ENCODE measurements around the gene ACSS3. TPM values are rescaled to one million over a fixed set of nuclear protein-coding genes. Genes with fewer than 3 reads are reported as not detected.

The ACSS3 gene
- total and polyA plus RNA-seq, 5 donors from 2014 or later = not detected

- no peak overlapping the region for H3K4me3 ChIP-seq (ENCODE audit: low read depth, low read length)
- peaks cover 0 to 38% (median 8%) of the 10 kb centered on the region in 7 donors for H3K9me3 Mint-ChIP-seq
- no peaks in the 10 kb centered on the region for H3K27me3 Mint-ChIP-seq
- H3K36me3 Mint-ChIP-seq = no peaks in the 10 kb centered on the region
- ATAC-seq (ENCODE audit: low read depth in 2 of 2) (no peak), DNase-seq (no peak)
- H3K36me3 ChIP-seq (ENCODE audit: control insufficient read depth, insufficient read depth, low read length) = no peaks in the 10 kb centered on the region
- no peaks in the 10 kb centered on the region for H3K27me3 ChIP-seq (ENCODE audit: control insufficient read depth, insufficient read depth, low read length)
- no peak overlapping the region for H3K4me3 Mint-ChIP-seq
- no peaks in the 10 kb centered on the region for H3K9me3 ChIP-seq (ENCODE audit: control insufficient read depth in 2 of 2, low read length in 2 of 2)
- no peaks in the 10 kb centered on the region for H3K4me1 ChIP-seq (ENCODE audit: control insufficient read depth, insufficient read depth, low read length, poor library complexity, severe bottlenecking)
- H3K27ac Mint-ChIP-seq = no peak overlapping the region
- no peaks in the 10 kb centered on the region for H3K4me1 Mint-ChIP-seq
- H3K27ac ChIP-seq (ENCODE audit: insufficient read depth, low read length, poor library complexity, severe bottlenecking) = no peak overlapping the region
Measured at GRCh38 chr12:81078469-81079196, 754 bp downstream of the ACSS3 start.

GRCh38 chr12:81079280-81080076 lies 1.6 kb downstream of the ACSS3 start:
- Histone ChIP-seq H3K27me3 (ENCODE audit: control insufficient read depth, insufficient read depth, low read length) (no peaks in the 10 kb centered on the region), H3K36me3 (ENCODE audit: control insufficient read depth, insufficient read depth, low read length) (no peaks in the 10 kb centered on the region), H3K9me3 (ENCODE audit: control insufficient read depth in 2 of 2, low read length in 2 of 2) (no peaks in the 10 kb centered on the region), H3K4me3 (ENCODE audit: low read depth, low read length) (no peak overlapping the region), H3K27ac (ENCODE audit: insufficient read depth, low read length, poor library complexity, severe bottlenecking) (no peak overlapping the region), H3K4me1 (ENCODE audit: control insufficient read depth, insufficient read depth, low read length, poor library complexity, severe bottlenecking) (no peaks in the 10 kb centered on the region)
- DNase-seq (no peak), ATAC-seq (ENCODE audit: low read depth in 2 of 2) (no peak)
- H3K27ac Mint-ChIP-seq = no peak overlapping the region
- no peaks in the 10 kb centered on the region for H3K36me3 Mint-ChIP-seq
- no peaks in the 10 kb centered on the region for H3K27me3 Mint-ChIP-seq
- H3K4me1 Mint-ChIP-seq = no peaks in the 10 kb centered on the region
- no peak overlapping the region for H3K4me3 Mint-ChIP-seq
- peaks cover 3 to 41% (median 9%) of the 10 kb centered on the region in 7 donors for H3K9me3 Mint-ChIP-seq

GRCh38 chr12:81080431-81080983 lies 2.6 kb downstream of the ACSS3 start:
- no peaks in the 10 kb centered on the region for H3K4me1 Mint-ChIP-seq
- H3K9me3 Mint-ChIP-seq = peaks cover 3 to 35% (median 9%) of the 10 kb centered on the region in 7 donors
- DNase-seq (no peak), ATAC-seq (ENCODE audit: low read depth in 2 of 2) (no peak)
- Histone ChIP-seq H3K36me3 (ENCODE audit: control insufficient read depth, insufficient read depth, low read length) (no peaks in the 10 kb centered on the region), H3K9me3 (ENCODE audit: control insufficient read depth in 2 of 2, low read length in 2 of 2) (no peaks in the 10 kb centered on the region), H3K27ac (ENCODE audit: insufficient read depth, low read length, poor library complexity, severe bottlenecking) (no peak overlapping the region), H3K4me1 (ENCODE audit: control insufficient read depth, insufficient read depth, low read length, poor library complexity, severe bottlenecking) (no peaks in the 10 kb centered on the region), H3K27me3 (ENCODE audit: control insufficient read depth, insufficient read depth, low read length) (no peaks in the 10 kb centered on the region), H3K4me3 (ENCODE audit: low read depth, low read length) (no peak overlapping the region)
- no peaks in the 10 kb centered on the region for H3K27me3 Mint-ChIP-seq
- no peak overlapping the region for H3K4me3 Mint-ChIP-seq
- H3K27ac Mint-ChIP-seq = no peak overlapping the region
- H3K36me3 Mint-ChIP-seq = no peaks in the 10 kb centered on the region

- Histone ChIP-seq H3K27ac (ENCODE audit: insufficient read depth, low read length, poor library complexity, severe bottlenecking) (no peak overlapping the region), H3K4me1 (ENCODE audit: control insufficient read depth, insufficient read depth, low read length, poor library complexity, severe bottlenecking) (no peaks in the 10 kb centered on the region), H3K36me3 (ENCODE audit: control insufficient read depth, insufficient read depth, low read length) (no peaks in the 10 kb centered on the region), H3K27me3 (ENCODE audit: control insufficient read depth, insufficient read depth, low read length) (no peaks in the 10 kb centered on the region), H3K9me3 (ENCODE audit: control insufficient read depth in 2 of 2, low read length in 2 of 2) (no peaks in the 10 kb centered on the region), H3K4me3 (ENCODE audit: low read depth, low read length) (no peak overlapping the region)
- Mint-ChIP-seq H3K4me3 (no peak overlapping the region), H3K36me3 (no peaks in the 10 kb centered on the region), H3K27me3 (no peaks in the 10 kb centered on the region), H3K4me1 (no peaks in the 10 kb centered on the region), H3K27ac (no peak overlapping the region), H3K9me3 (peaks cover 3 to 30% (median 7%) of the 10 kb centered on the region in 7 donors)
- ATAC-seq (ENCODE audit: low read depth in 2 of 2) (no peak), DNase-seq (no peak)
Measured at GRCh38 chr12:81081726-81082125, 3.8 kb downstream of the ACSS3 start.

GRCh38 chr12:81083018-81083417 lies 5.1 kb downstream of the ACSS3 start:
- Histone ChIP-seq H3K36me3 (ENCODE audit: control insufficient read depth, insufficient read depth, low read length) (no peaks in the 10 kb centered on the region), H3K4me3 (ENCODE audit: low read depth, low read length) (no peak overlapping the region), H3K27ac (ENCODE audit: insufficient read depth, low read length, poor library complexity, severe bottlenecking) (no peak overlapping the region), H3K27me3 (ENCODE audit: control insufficient read depth, insufficient read depth, low read length) (no peaks in the 10 kb centered on the region), H3K4me1 (ENCODE audit: control insufficient read depth, insufficient read depth, low read length, poor library complexity, severe bottlenecking) (no peaks in the 10 kb centered on the region), H3K9me3 (ENCODE audit: control insufficient read depth in 2 of 2, low read length in 2 of 2) (no peaks in the 10 kb centered on the region)
- ATAC-seq (ENCODE audit: low read depth in 2 of 2) (no peak), DNase-seq (no peak)
- Mint-ChIP-seq H3K4me3 (no peak overlapping the region), H3K9me3 (peaks cover 3 to 26% (median 5%) of the 10 kb centered on the region in 7 donors), H3K4me1 (no peaks in the 10 kb centered on the region), H3K27me3 (no peaks in the 10 kb centered on the region), H3K27ac (no peak overlapping the region), H3K36me3 (no peaks in the 10 kb centered on the region)

- Histone ChIP-seq H3K4me1 (ENCODE audit: control insufficient read depth, insufficient read depth, low read length, poor library complexity, severe bottlenecking) (no peaks in the 10 kb centered on the region), H3K4me3 (ENCODE audit: low read depth, low read length) (no peak overlapping the region), H3K36me3 (ENCODE audit: control insufficient read depth, insufficient read depth, low read length) (no peaks in the 10 kb centered on the region), H3K27ac (ENCODE audit: insufficient read depth, low read length, poor library complexity, severe bottlenecking) (no peak overlapping the region), H3K9me3 (ENCODE audit: control insufficient read depth in 2 of 2, low read length in 2 of 2) (no peaks in the 10 kb centered on the region), H3K27me3 (ENCODE audit: control insufficient read depth, insufficient read depth, low read length) (no peaks in the 10 kb centered on the region)
- Mint-ChIP-seq H3K4me3 (no peak overlapping the region), H3K36me3 (no peaks in the 10 kb centered on the region), H3K27ac (no peak overlapping the region), H3K9me3 (peaks cover 3 to 27% (median 5%) of the 10 kb centered on the region in 7 donors), H3K27me3 (no peaks in the 10 kb centered on the region), H3K4me1 (no peaks in the 10 kb centered on the region)
- ATAC-seq (ENCODE audit: low read depth in 2 of 2) (no peak), DNase-seq (no peak)
Measured at GRCh38 chr12:81083906-81084513, 6.1 kb downstream of the ACSS3 start.

GRCh38 chr12:81084811-81085350 lies 7.0 kb downstream of the ACSS3 start:
- H3K27me3 ChIP-seq (ENCODE audit: control insufficient read depth, insufficient read depth, low read length) = no peaks in the 10 kb centered on the region
- Mint-ChIP-seq H3K36me3 (no peaks in the 10 kb centered on the region), H3K4me3 (no peak overlapping the region), H3K4me1 (no peaks in the 10 kb centered on the region), H3K27me3 (no peaks in the 10 kb centered on the region), H3K9me3 (peaks cover 2 to 22% (median 5%) of the 10 kb centered on the region in 7 donors), H3K27ac (no peak overlapping the region)
- ATAC-seq (ENCODE audit: low read depth in 2 of 2) (no peak), DNase-seq (no peak)
- H3K27ac ChIP-seq (ENCODE audit: insufficient read depth, low read length, poor library complexity, severe bottlenecking) = no peak overlapping the region
- no peak overlapping the region for H3K4me3 ChIP-seq (ENCODE audit: low read depth, low read length)
- H3K9me3 ChIP-seq (ENCODE audit: control insufficient read depth in 2 of 2, low read length in 2 of 2) = no peaks in the 10 kb centered on the region
- no peaks in the 10 kb centered on the region for H3K36me3 ChIP-seq (ENCODE audit: control insufficient read depth, insufficient read depth, low read length)
- H3K4me1 ChIP-seq (ENCODE audit: control insufficient read depth, insufficient read depth, low read length, poor library complexity, severe bottlenecking) = no peaks in the 10 kb centered on the region

Data from CD4-positive, CD25-positive, alpha-beta regulatory T cell (primary cell).